ENCODE data around the gene P3H2.
"Not testable (repeated sequence)": the region's sequence is repeated elsewhere in the genome, so short reads cannot be mapped to it uniquely, and the experiment has no call there.

P3H2 gene

DNA sequence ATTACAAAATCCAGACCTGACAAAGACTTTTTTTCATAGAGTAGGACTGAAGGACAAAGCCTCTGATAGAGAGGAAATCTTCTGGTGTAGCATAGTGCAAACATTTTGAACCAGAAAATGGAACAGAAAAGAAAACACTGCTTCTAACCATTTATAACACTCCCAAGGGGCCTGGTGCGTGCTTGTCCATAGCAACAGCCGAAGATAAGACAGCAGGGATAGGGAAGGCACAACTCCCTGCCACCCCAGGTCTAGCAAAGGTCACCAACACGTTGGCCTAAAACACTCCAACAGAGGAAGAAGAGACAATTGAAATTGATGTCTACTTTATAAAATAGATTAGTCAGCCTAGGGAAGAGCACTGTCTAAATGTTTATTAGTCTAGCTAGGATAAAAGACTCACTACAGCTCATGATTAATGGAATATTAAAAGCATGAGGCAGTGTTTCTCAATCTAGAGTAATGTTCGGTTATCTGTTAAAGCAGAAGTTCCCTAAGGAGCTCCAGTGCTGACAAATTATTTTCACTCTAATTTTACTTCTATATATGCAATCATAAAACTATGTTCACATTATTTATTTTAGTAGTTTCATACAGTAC, 145.2 kb downstream of the P3H2 start:
- peaks cover 9% of the 10 kb centered on the region for H3K36me3 ChIP-seq (ENCODE audit: insufficient read depth, low read length)
- no peaks in the 10 kb centered on the region for H3K4me1 ChIP-seq (ENCODE audit: insufficient read depth, low read length)
- H3K9me3 ChIP-seq (ENCODE audit: control insufficient read depth, insufficient read depth, low read length) = no peaks in the 10 kb centered on the region
- H3K9ac ChIP-seq (ENCODE audit: low read depth, low read length) = no peak overlapping the region

DNA sequence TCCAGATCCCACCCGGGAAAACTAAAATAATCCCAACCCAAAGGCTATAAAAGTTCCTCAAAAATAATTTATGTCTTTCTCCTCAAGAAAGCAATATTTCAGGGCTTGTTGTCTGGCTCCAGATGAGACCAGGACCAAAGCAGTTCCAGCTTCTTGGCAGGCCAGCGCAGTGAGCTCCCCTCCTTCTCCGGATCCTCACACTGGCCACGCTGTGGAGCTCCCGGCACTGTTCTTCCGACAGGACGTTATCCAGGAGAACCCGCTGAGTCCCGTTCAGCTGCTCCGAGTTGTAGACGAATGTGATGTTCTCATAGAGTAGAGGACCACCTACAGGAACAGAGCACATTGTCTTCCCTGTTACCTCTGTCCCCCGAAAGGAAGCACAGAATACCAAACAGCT, 146.3 kb downstream of the P3H2 start:
- no peaks in the 10 kb centered on the region for H3K4me1 ChIP-seq (ENCODE audit: insufficient read depth, low read length)
- no peak overlapping the region for H3K9ac ChIP-seq (ENCODE audit: low read depth, low read length)
- peaks cover 9% of the 10 kb centered on the region for H3K36me3 ChIP-seq (ENCODE audit: insufficient read depth, low read length)
- no peaks in the 10 kb centered on the region for H3K9me3 ChIP-seq (ENCODE audit: control insufficient read depth, insufficient read depth, low read length)

GRCh38 chr3:189967254-189967865, 153.3 kb downstream of the P3H2 start:
- Histone ChIP-seq H3K36me3 (ENCODE audit: insufficient read depth, low read length) (peaks cover 5% of the 10 kb centered on the region; the same call in 1 of the 2 replicates), H3K9ac (ENCODE audit: low read depth, low read length) (no peak overlapping the region), H3K4me1 (ENCODE audit: insufficient read depth, low read length) (peaks cover 3% of the 10 kb centered on the region; the same call in 1 of the 2 replicates)

GRCh38 chr3:189966843-189967242, 153.9 kb downstream of the P3H2 start:
- H3K4me1 ChIP-seq (ENCODE audit: insufficient read depth, low read length) = peaks cover 5% of the 10 kb centered on the region; the same call in 1 of the 2 replicates
- no peak overlapping the region for H3K9ac ChIP-seq (ENCODE audit: low read depth, low read length)
- no peaks in the 10 kb centered on the region; the same call in 1 of the 2 replicates for H3K36me3 ChIP-seq (ENCODE audit: insufficient read depth, low read length)

More at GRCh38 chr3:189967254-189967865, 153.3 kb downstream of the P3H2 start:
- no peaks in the 10 kb centered on the region; the same call in 1 of the 2 replicates for H3K9me3 ChIP-seq (ENCODE audit: control insufficient read depth, insufficient read depth, low read length)

GRCh38 chr3:189964623-189965332, 155.9 kb downstream of the P3H2 start:
- H3K4me1 ChIP-seq (ENCODE audit: insufficient read depth, low read length) = peaks cover 9% of the 10 kb centered on the region; the same call in 1 of the 2 replicates
- H3K9ac ChIP-seq (ENCODE audit: low read depth, low read length) = no peak overlapping the region
- no peaks in the 10 kb centered on the region; the same call in 1 of the 2 replicates for H3K36me3 ChIP-seq (ENCODE audit: insufficient read depth, low read length)
- no peaks in the 10 kb centered on the region; the same call in 1 of the 2 replicates for H3K9me3 ChIP-seq (ENCODE audit: control insufficient read depth, insufficient read depth, low read length)

More at GRCh38 chr3:189966843-189967242, 153.9 kb downstream of the P3H2 start:
- H3K9me3 ChIP-seq (ENCODE audit: control insufficient read depth, insufficient read depth, low read length) = no peaks in the 10 kb centered on the region; the same call in 1 of the 2 replicates

DNA sequence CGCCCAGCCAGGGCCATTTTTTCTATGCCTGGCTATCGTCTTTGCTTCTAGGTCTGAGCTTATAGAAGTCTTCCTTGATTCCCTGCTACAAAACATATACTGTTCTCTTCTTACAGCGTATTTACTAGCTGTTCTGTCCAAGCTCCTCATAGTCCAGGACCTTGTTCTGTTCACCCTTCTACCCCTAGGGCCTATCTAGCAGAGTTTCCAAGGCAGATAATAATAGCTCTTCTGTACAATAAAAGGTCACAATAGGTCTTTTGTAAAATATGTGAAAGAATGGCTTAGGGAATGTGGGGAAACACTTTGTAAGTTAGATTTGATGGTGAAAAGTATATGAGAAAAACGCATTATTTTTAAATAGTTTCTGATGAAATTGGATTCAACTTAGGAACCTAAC, 158.2 kb downstream of the P3H2 start:
- peaks cover 9% of the 10 kb centered on the region; the same call in 1 of the 2 replicates for H3K4me1 ChIP-seq (ENCODE audit: insufficient read depth, low read length)

DNA sequence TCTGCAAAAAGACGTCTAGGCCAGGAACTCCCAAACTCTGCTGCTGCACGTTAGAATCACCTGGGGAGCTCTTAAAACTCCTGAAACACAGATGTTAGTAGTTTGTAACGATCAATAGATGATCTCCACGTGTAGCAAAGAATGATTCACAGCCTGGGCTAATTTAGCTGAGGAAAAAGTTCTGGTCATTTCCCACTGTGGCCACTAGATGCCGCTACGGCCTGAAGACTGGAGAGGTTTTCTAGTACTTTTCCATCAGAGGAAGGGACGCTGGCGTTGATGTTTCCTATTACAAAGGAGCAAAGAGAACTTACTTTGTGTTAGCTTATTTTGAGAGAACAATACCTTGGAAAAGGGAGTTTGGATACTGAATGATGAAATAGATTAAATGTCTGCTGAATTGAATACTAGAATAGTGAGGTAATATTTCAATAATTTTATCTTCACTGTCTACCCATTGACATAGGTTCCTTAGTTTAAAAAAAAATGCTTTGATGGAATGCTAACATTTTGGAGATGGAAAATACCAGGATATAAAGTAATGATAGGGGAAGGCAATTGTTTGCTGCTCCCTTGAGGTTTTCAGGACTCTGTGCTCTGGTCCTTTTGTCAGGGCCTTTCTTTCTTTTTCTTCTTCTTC, 159.1 kb downstream of the P3H2 start:
- Histone ChIP-seq H3K36me3 (ENCODE audit: insufficient read depth, low read length) (peaks cover 2% of the 10 kb centered on the region), H3K4me1 (ENCODE audit: insufficient read depth, low read length) (peaks cover 9% of the 10 kb centered on the region; the same call in 1 of the 2 replicates), H3K9me3 (ENCODE audit: control insufficient read depth, insufficient read depth, low read length) (no peaks in the 10 kb centered on the region), H3K9ac (ENCODE audit: low read depth, low read length) (no peak overlapping the region)

More for the DNA sequence above, 158.2 kb downstream of the P3H2 start:
- Histone ChIP-seq H3K9ac (ENCODE audit: low read depth, low read length) (no peak overlapping the region), H3K9me3 (ENCODE audit: control insufficient read depth, insufficient read depth, low read length) (no peaks in the 10 kb centered on the region), H3K36me3 (ENCODE audit: insufficient read depth, low read length) (no peaks in the 10 kb centered on the region)

DNA sequence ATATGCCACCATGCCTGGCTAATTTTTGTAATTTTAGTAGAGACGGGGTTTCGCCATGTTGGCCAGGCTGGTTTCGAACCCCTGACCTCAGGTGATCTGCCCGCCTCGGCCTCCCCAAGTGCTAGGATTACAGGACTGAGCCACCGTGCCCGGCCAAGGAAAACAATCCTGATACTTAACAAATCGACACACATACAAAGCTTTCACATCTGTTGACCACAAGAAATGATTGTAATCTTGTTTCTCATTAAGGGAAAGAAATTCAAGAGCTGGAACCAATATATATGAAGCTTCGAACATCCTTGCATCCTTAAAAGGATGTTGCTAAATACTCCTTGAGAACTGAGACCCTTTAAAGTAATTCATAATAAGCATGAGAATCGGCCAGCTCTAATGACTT, 159.6 kb downstream of the P3H2 start:
- H3K36me3 ChIP-seq (ENCODE audit: insufficient read depth, low read length); H3K9me3 ChIP-seq (ENCODE audit: control insufficient read depth, insufficient read depth, low read length); H3K4me1 ChIP-seq (ENCODE audit: insufficient read depth, low read length); H3K9ac ChIP-seq (ENCODE audit: low read depth, low read length): not testable (repeated sequence)

DNA sequence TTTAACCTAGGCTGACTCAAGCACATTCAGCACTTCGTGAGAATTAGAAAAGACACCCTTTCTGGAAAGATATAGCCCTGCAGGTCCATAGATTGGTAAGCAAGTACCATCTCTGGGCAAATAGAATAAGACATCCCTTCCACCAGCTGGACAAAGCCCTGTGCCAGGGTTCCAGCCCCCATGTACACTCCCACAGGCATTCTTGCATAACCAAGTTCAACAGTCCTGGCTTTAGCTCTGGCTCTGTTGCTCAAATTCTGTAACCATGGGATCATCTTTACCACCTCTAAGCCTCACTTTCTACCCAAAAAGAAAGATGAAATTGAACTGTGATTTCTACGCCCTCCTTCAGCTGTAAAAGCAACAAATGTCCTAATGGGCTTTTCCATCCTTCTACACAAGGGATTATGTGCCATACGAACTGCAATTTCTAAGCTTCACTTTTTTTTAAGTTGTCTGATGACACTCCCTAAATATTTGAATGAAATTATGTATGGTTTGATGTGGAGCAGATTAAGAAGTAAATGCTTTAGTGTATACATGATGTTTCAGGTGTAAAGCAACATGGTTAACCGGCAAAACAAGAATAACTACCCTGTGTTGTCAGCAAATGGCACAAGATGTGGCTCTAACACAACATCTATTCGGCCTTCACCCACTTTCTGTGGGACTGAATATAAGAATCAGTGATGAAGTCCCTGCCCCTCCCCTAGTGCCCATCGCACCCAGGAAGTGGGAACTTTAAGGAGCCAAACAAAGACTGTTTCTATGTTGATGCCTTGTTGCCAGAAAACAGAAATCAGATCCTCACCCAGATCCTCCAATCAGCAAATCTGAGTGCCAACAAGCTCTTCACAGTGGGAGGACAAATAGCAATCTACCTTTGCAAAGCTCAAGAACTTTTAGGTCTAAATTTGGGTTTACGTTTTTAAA, 165.7 kb downstream of the P3H2 start:
- no peak overlapping the region for H3K9ac ChIP-seq (ENCODE audit: low read depth, low read length)
- H3K4me1 ChIP-seq (ENCODE audit: insufficient read depth, low read length) = no peaks in the 10 kb centered on the region
- peaks cover 7% of the 10 kb centered on the region for H3K36me3 ChIP-seq (ENCODE audit: insufficient read depth, low read length)
- no peaks in the 10 kb centered on the region for H3K9me3 ChIP-seq (ENCODE audit: control insufficient read depth, insufficient read depth, low read length)

- Histone ChIP-seq H3K36me3 (ENCODE audit: insufficient read depth, low read length) (peaks cover 7% of the 10 kb centered on the region), H3K9ac (ENCODE audit: low read depth, low read length) (no peak overlapping the region), H3K4me1 (ENCODE audit: insufficient read depth, low read length) (no peaks in the 10 kb centered on the region), H3K9me3 (ENCODE audit: control insufficient read depth, insufficient read depth, low read length) (no peaks in the 10 kb centered on the region)
These were observed 167.1 kb downstream of the P3H2 start for GRCh38 chr3:189953551-189953950.

DNA sequence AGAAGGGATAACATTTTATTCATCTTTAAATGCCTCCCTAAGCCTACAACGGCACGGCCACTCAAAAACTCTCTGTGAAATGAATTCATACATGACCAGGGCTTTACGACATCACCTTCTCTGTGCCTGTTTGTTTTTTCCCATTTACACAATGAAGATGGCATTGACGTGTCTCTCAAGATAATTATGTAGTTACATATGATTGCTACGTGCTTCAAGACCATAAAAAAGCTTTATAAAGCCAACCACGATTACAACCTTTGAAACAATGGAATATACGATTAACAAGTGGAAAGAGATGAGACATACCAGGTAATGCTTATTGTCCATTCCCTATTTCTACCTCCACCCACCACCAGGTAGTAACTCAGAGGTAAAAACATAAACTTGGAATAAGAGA, 168.4 kb downstream of the P3H2 start:
- no peaks in the 10 kb centered on the region for H3K9me3 ChIP-seq (ENCODE audit: control insufficient read depth, insufficient read depth, low read length)
- H3K36me3 ChIP-seq (ENCODE audit: insufficient read depth, low read length) = peaks cover 7% of the 10 kb centered on the region
- no peaks in the 10 kb centered on the region for H3K4me1 ChIP-seq (ENCODE audit: insufficient read depth, low read length)
- H3K9ac ChIP-seq (ENCODE audit: low read depth, low read length) = no peak overlapping the region

GRCh38 chr3:189950258-189950657, 170.4 kb downstream of the P3H2 start:
- Histone ChIP-seq H3K9me3 (ENCODE audit: control insufficient read depth, insufficient read depth, low read length) (no peaks in the 10 kb centered on the region), H3K9ac (ENCODE audit: low read depth, low read length) (no peak overlapping the region), H3K36me3 (ENCODE audit: insufficient read depth, low read length) (no peaks in the 10 kb centered on the region), H3K4me1 (ENCODE audit: insufficient read depth, low read length) (no peaks in the 10 kb centered on the region)

DNA sequence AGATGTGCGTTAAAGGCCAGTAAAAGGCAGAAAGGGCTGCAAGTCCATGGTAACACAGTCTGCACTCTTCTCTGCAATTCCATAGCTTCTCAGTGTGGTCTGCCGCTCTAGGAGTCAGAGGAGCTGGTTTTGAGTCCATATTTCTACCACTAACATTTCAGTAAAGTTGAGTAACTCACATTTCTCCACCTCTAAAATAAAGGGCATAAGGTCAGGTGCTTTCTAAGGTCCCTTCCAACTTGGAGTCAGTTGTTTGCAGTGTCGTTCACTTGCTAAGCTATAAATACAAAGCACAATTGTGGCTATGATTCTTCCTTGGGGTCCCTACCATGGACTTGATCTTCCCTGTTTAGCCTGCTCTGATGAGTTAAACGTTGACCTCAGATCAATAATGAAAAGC, 171.1 kb downstream of the P3H2 start:
- H3K4me1 ChIP-seq (ENCODE audit: insufficient read depth, low read length) = no peaks in the 10 kb centered on the region
- H3K9me3 ChIP-seq (ENCODE audit: control insufficient read depth, insufficient read depth, low read length) = no peaks in the 10 kb centered on the region
- H3K9ac ChIP-seq (ENCODE audit: low read depth, low read length) = no peak overlapping the region
- H3K36me3 ChIP-seq (ENCODE audit: insufficient read depth, low read length) = no peaks in the 10 kb centered on the region

DNA sequence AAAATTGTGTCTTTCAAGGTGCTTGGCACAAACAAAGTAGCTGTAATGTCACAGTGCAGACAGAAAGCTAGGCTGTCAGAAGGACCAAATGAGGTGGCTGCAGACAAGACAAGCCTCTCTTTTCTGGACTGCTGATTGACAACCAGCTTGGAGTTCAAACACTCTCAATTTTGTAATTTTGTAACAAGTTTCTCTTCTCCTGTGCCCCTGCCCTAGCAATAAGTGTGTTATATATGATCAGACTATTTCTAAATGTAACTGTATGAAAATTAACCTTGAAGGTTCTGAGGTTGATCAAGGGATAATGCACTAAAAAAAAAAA, 172.0 kb downstream of the P3H2 start:
- no peaks in the 10 kb centered on the region for H3K36me3 ChIP-seq (ENCODE audit: insufficient read depth, low read length)
- H3K9ac ChIP-seq (ENCODE audit: low read depth, low read length) = no peak overlapping the region
- no peaks in the 10 kb centered on the region for H3K4me1 ChIP-seq (ENCODE audit: insufficient read depth, low read length)
- no peaks in the 10 kb centered on the region for H3K9me3 ChIP-seq (ENCODE audit: control insufficient read depth, insufficient read depth, low read length)
